Measurements from ENCODE around the gene GADL1.

Gene GADL1

GRCh38 chr3:30855400-30856292 is 38.8 kb downstream of the GADL1 start:
- POLR2A ChIA-PET, result no interaction called here
- CTCF ChIA-PET, result interaction anchor here (1.2 kb wide), 1 partner anchor 15 kb away, joined by 3 read pairs; no protein-coding TSS in a partner anchor
- DNase-seq (ENCODE audit: extremely low spot score), result no peak
- TF ChIP-seq, protein P1, sequence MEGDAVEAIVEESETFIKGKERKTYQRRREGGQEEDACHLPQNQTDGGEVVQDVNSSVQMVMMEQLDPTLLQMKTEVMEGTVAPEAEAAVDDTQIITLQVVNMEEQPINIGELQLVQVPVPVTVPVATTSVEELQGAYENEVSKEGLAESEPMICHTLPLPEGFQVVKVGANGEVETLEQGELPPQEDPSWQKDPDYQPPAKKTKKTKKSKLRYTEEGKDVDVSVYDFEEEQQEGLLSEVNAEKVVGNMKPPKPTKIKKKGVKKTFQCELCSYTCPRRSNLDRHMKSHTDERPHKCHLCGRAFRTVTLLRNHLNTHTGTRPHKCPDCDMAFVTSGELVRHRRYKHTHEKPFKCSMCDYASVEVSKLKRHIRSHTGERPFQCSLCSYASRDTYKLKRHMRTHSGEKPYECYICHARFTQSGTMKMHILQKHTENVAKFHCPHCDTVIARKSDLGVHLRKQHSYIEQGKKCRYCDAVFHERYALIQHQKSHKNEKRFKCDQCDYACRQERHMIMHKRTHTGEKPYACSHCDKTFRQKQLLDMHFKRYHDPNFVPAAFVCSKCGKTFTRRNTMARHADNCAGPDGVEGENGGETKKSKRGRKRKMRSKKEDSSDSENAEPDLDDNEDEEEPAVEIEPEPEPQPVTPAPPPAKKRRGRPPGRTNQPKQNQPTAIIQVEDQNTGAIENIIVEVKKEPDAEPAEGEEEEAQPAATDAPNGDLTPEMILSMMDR (IDR thresholded peaks at IDR 0.05; ENCODE audit: control extremely low read depth, extremely low read depth, low read depth, missing control alignments), result no peak

- CTCF ChIA-PET, result interaction anchor here (0.6 to 0.7 kb wide), 2 partner anchors 12 to 13 kb away, joined by 3 read pairs; no protein-coding TSS in a partner anchor
- DNase-seq (ENCODE audit: extremely low spot score), result no peak
Measured at GRCh38 chr3:30852833-30853232, 41.6 kb downstream of the GADL1 start.

DNA sequence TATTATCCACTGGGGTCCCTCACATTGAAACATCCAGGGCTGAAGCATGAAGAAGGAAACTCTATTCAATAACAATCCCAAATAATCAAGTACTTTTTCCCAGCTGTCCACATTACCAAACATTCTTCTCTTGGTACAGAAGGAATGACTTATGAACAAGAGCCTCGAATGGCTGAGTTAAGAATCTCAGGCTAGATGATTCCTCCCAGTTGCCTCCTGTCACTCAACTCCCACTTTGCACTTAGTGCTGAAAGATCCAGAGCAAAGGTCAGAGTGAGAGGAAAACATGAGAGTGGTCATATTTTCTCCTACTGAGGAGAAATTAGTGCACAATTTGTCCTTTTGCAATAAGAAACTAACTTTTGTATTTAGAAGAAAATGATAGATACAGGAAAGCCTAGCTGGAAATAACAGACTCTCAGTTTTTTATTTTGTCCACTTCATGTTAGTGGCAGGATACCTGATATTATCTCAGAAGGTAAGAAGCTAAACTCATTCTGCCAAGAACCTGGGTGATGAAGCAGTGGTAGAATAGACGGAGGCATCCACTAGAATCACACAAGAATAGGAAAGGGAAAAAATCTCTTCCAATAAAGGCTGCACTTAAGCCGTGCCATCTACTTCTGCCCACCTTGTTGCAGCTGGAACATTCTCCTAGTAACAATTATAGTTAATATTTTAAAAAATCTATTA is 46.2 kb downstream of the GADL1 start:
- TF ChIP-seq, protein P1 (IDR thresholded peaks at IDR 0.05; ENCODE audit: control extremely low read depth, extremely low read depth, low read depth, missing control alignments), result no peak
- CTCF ChIA-PET, result interaction anchor here (1.2 to 1.4 kb wide), 2 partner anchors 10 to 21 kb away, joined by 3 to 5 read pairs; no protein-coding TSS in a partner anchor
- POLR2A ChIA-PET, result no interaction called here
- no peak for DNase-seq (ENCODE audit: extremely low spot score)

More at GRCh38 chr3:30852833-30853232, 41.6 kb downstream of the GADL1 start:
- TF ChIP-seq, protein P1 (IDR thresholded peaks at IDR 0.05; ENCODE audit: control extremely low read depth, extremely low read depth, low read depth, missing control alignments), result no peak
- POLR2A ChIA-PET, result no interaction called here

GRCh38 chr3:30847592-30847991 is 46.9 kb downstream of the GADL1 start:
- POLR2A ChIA-PET, result no interaction called here
- TF ChIP-seq, protein P1 (IDR thresholded peaks at IDR 0.05; ENCODE audit: control extremely low read depth, extremely low read depth, low read depth, missing control alignments), result no peak
- DNase-seq (ENCODE audit: extremely low spot score), result no peak
- CTCF ChIA-PET, result interaction anchor here (1.4 kb wide), 2 partner anchors 9 to 24 kb away, joined by 3 to 5 read pairs; no protein-coding TSS in a partner anchor

DNA sequence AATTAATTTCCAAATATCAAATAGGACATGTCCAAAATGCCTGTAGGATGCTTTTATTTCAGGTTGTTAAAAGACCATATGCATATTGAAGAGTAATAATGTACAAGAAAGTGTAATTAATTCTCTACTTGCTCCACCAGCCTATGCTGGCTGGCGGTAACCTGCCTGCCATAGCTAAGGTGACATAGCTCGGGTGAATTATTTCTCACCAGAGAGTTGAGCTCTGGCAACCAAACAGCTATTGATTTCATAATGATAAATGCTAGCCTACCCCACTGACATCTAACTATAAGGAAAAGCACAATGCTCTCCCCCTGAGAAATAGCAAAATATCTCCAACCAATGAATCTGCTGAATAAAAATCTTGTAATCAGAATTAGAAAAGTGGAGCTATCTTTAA is 48.9 kb downstream of the GADL1 start:
- ChIA-PET CTCF (interaction anchor here (0.8 to 0.9 kb wide), 2 partner anchors 923 to 1305 kb away, joined by 3 read pairs; no protein-coding TSS in a partner anchor), POLR2A (no interaction called here)
- DNase-seq (ENCODE audit: extremely low spot score), result no peak
- TF ChIP-seq, protein P1 (IDR thresholded peaks at IDR 0.05; ENCODE audit: control extremely low read depth, extremely low read depth, low read depth, missing control alignments), result no peak

DNA sequence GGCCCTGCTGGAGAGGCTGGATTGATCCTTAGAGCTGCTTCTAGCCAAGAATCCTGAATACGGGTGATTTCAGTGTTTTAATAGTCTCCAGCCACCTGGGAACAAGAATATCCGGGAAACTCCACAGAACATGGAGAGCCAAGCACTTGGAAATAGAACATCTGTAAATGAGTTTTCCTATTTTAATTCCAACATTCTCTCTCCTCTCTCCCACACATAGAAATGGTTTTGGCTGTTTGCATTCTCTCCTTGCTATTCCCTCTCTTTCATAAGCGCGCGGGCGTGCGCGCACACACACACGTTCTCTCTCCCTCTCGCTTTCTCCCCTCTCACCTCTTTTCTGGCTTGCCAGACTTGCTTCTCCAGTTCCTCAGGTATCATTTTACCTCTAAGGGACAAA is 50.6 kb downstream of the GADL1 start:
- POLR2A ChIA-PET, result no interaction called here
- CTCF ChIA-PET, result no interaction called here

More for the DNA sequence above, 50.6 kb downstream of the GADL1 start:
- TF ChIP-seq, protein P1 (IDR thresholded peaks at IDR 0.05; ENCODE audit: control extremely low read depth, extremely low read depth, low read depth, missing control alignments), result no peak
- no peak for DNase-seq (ENCODE audit: extremely low spot score)

Data from GM10248 (cell line).